ENCODE data around the gene RHBDL1.

GRCh38 chr16:668519-669171, 6.8 kb upstream of the RHBDL1 start:
- TF ChIP-seq CTCF (optimal IDR thresholded peaks at IDR 0.05 in 1 of 3, IDR thresholded peaks at IDR 0.05 in 1 of 3, conservative IDR thresholded peaks at IDR 0.05 in 1 of 3; ENCODE audit: extremely low read depth in 1 of 3, insufficient read depth in 2 of 3, low read length in 3 of 3) (no peak), EZH2 (IDR thresholded peaks at IDR 0.05; ENCODE audit: low read length) (no peak)
